SK-N-SH (cell line): ENCODE results near the gene WNT16.

Experiments
- EZH2phosphoT487 ChIP-seq: fragments of 200-600 bp; sonication (generic); IDR thresholded peaks from 2 replicates; pipeline ENCODE4 v1.6.1; 2017; ENCODE audit warnings: low read depth, mixed run types, mild to moderate bottlenecking, antibody characterized with exemption, moderate library complexity, borderline replicate concordance
- FOXM1 ChIP-seq: IDR thresholded peaks from 2 replicates; pipeline ENCODE4 v1.4.0; 2012; ENCODE audit warnings: low read depth, mild to moderate bottlenecking
- IRF3 ChIP-seq: fragments of 150-350 bp; IDR thresholded peaks from 2 replicates; pipeline ENCODE4 v1.6.1; 2016; ENCODE audit warnings: mild to moderate bottlenecking, low read depth, low read length
- NRF1 ChIP-seq: IDR thresholded peaks from 2 replicates; pipeline ENCODE4 v1.6.1; 2012; ENCODE audit warnings: low read depth, mild to moderate bottlenecking, low read length
- RAD21 ChIP-seq: IDR thresholded peaks from 2 replicates; pipeline ENCODE4 v1.6.1; 2012; ENCODE audit warnings: mild to moderate bottlenecking, low read length
- REST ChIP-seq: IDR thresholded peaks from 2 replicates; pipeline ENCODE4 v1.6.1; 2012; ENCODE audit warnings: mild to moderate bottlenecking, low read depth, low read length, moderate library complexity
- ZBTB33 ChIP-seq: IDR thresholded peaks from 2 replicates; pipeline ENCODE4 v1.4.0; 2012; ENCODE audit warnings: low read depth, borderline replicate concordance
- TF ChIP-seq, protein P1 (sequence below): IDR thresholded peaks from 2 replicates; pipeline ENCODE4; 2012
- TF ChIP-seq, protein P2 (sequence below): fragments of 200-600 bp; sonication (generic); IDR thresholded peaks from 2 replicates; pipeline ENCODE4 v1.6.1; 2017; ENCODE audit warnings: antibody characterized with exemption, mild to moderate bottlenecking, moderate library complexity

- TF ChIP-seq IRF3: no peak
- TF ChIP-seq REST: no peak
- TF ChIP-seq, protein P1, sequence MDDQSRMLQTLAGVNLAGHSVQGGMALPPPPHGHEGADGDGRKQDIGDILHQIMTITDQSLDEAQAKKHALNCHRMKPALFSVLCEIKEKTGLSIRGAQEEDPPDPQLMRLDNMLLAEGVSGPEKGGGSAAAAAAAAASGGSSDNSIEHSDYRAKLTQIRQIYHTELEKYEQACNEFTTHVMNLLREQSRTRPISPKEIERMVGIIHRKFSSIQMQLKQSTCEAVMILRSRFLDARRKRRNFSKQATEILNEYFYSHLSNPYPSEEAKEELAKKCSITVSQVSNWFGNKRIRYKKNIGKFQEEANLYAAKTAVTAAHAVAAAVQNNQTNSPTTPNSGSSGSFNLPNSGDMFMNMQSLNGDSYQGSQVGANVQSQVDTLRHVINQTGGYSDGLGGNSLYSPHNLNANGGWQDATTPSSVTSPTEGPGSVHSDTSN: no peak
- TF ChIP-seq, protein P2, sequence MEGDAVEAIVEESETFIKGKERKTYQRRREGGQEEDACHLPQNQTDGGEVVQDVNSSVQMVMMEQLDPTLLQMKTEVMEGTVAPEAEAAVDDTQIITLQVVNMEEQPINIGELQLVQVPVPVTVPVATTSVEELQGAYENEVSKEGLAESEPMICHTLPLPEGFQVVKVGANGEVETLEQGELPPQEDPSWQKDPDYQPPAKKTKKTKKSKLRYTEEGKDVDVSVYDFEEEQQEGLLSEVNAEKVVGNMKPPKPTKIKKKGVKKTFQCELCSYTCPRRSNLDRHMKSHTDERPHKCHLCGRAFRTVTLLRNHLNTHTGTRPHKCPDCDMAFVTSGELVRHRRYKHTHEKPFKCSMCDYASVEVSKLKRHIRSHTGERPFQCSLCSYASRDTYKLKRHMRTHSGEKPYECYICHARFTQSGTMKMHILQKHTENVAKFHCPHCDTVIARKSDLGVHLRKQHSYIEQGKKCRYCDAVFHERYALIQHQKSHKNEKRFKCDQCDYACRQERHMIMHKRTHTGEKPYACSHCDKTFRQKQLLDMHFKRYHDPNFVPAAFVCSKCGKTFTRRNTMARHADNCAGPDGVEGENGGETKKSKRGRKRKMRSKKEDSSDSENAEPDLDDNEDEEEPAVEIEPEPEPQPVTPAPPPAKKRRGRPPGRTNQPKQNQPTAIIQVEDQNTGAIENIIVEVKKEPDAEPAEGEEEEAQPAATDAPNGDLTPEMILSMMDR: no peak
- TF ChIP-seq RAD21: no peak
- no peak for TF ChIP-seq ZBTB33
- TF ChIP-seq FOXM1: no peak
- TF ChIP-seq NRF1: no peak
- TF ChIP-seq EZH2phosphoT487: no peak
These were observed 51.1 kb downstream of the WNT16 start for GRCh38 chr7:121379930-121380329.
